Frontal cortex (tissue), 4 donors: Measurements from ENCODE around the gene TMEM30A. TPM values are rescaled to one million over a fixed set of nuclear protein-coding genes. Genes with fewer than 3 reads are reported as not detected.

Experiments used
- DNase-seq, 2 donors: peaks; one replicate each; pipeline ENCODE4 v3.0.0; 2012; ENCODE audit warnings: low spot score in 2 of 2
- FAIRE-seq: peaks from 2 replicates; lab custom pipeline; 2012; peaks lifted over from hg19 to GRCh38; lab: Jason Lieb, UNC
- total RNA-seq: library from RNA; depleted of rRNA; stranded (reverse); fragments of >200 nt; gene quantifications from one replicate; pipeline ENCODE4 v1.2.3, GENCODE V29; 2014
- donor health status: control.
- donor health status: control.
- donor health status: control.

Gene TMEM30A
- total RNA-seq, 1 donor from 2014 or later: 167 TPM

DNA sequence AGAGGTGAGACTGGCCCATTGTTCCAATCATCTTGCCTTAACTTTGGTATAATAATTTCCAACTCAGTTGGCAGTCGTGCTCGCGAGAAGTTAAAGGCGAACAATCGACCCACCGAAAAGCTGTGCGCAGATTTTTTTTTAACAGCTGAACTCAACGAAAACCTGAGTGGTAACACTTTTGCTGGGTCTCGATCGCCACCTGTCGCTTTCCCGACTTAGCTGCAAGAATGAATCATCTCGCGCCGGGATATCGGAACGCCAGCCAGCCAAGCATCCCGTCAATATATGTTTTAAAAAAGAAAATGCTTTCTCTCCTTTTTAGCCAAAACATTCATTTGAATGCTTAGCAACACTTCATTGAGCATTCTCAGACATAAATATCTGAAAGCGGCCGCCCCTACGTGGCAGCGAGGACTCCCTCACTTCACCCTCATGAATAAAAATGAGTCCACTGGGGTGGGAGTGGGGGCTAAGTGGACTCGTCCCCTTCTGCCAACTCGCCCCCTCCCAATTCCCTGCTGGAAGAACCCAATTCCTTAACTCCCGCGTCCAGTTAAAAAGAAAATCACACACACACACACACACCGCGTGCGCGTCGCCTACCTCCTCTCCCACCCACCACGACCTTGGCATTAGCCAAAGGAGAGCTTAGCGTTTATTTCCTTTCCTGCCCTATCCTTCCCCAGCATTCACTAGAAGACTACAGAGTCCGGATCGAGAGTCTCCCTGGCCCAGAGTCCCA is 80.2 kb downstream of the TMEM30A start:
- no peak for FAIRE-seq
- peak; percentile 64 to 70 for DNase-seq

DNA sequence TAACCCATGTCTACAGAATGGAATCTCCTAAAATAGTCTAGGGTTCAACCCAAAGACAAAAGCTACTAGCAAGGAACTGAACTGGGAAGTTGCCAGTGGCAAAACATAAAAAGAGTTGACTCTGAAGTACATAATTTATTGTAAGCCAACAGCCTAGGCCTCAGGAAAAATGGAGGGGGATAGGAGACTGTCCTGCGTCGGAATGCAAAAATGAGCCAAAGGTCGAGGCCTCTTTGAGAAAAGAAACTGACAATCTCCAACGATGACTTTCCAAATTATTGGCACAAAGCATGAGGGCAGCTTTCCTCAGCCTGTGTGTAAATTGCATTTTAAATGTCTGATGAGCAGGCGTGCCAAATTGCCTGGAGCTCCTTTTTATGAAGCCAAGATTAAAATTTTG is 80.9 kb downstream of the TMEM30A start:
- DNase-seq: no peak
- FAIRE-seq: no peak

Other genes with a start within 250 kb of the TMEM30A start
- 22.8 TPM for gene COL12A1, start 78.7 kb downstream of the TMEM30A start, total RNA-seq
- gene COX7A2, start 41.0 kb downstream of the TMEM30A start, total RNA-seq: 247 TPM
- 2.9 TPM for gene FILIP1, start 209.0 kb upstream of the TMEM30A start, total RNA-seq